ENCODE results near the gene HERC4.

- TF ChIP-seq POLR2A (IDR thresholded peaks at IDR 0.05) (no peak), POLR2AphosphoS5 (IDR thresholded peaks at IDR 0.05) (no peak)
Measured at GRCh38 chr10:67921065-67921464, 154.0 kb downstream of the HERC4 start.

Measured in spleen (tissue), 3 donors.